ENCODE results near the gene HECTD4.

Gene HECTD4

GRCh38 chr12:112217647-112218046 lies 164.6 kb downstream of the HECTD4 start:
- TF ChIP-seq PKNOX1 (IDR thresholded peaks at IDR 0.05), result no peak
- no peak for TF ChIP-seq ELF4 (IDR thresholded peaks at IDR 0.05)
- TF ChIP-seq BHLHE40 (IDR thresholded peaks at IDR 0.05; ENCODE audit: borderline replicate concordance), result no peak
- TF ChIP-seq SUZ12 (IDR thresholded peaks at IDR 0.05), result no peak
- no peak for TF ChIP-seq FOXK2 (IDR thresholded peaks at IDR 0.05)
- TF ChIP-seq TARDBP (IDR thresholded peaks at IDR 0.05), result no peak
- TF ChIP-seq ARNT (IDR thresholded peaks at IDR 0.05), result no peak
- no peak for TF ChIP-seq CTBP1 (IDR thresholded peaks at IDR 0.05; ENCODE audit: borderline replicate concordance)
- no peak for TF ChIP-seq FOXM1 (IDR thresholded peaks at IDR 0.05; ENCODE audit: borderline replicate concordance)
- TF ChIP-seq LEF1 (IDR thresholded peaks at IDR 0.05; ENCODE audit: borderline replicate concordance), result no peak
- TF ChIP-seq HDGF (IDR thresholded peaks at IDR 0.05; ENCODE audit: borderline replicate concordance), result no peak
- TF ChIP-seq ZNF384 (IDR thresholded peaks at IDR 0.05), result no peak
- DNase-seq (ENCODE audit: extremely low spot score), result no peak
- POLR2A ChIA-PET, result no interaction called here
- CTCF ChIA-PET, result no interaction called here

GRCh38 chr12:112216223-112216622 lies 166.0 kb downstream of the HECTD4 start:
- no peak for DNase-seq (ENCODE audit: extremely low spot score)
- ChIA-PET POLR2A (no interaction called here), CTCF (no interaction called here)
- TF ChIP-seq L3MBTL2 (conservative IDR thresholded peaks at IDR 0.05), result no peak
- TF ChIP-seq FOXK2 (IDR thresholded peaks at IDR 0.05), result no peak
- TF ChIP-seq HDGF (IDR thresholded peaks at IDR 0.05; ENCODE audit: borderline replicate concordance), result no peak
- TF ChIP-seq ARNT (IDR thresholded peaks at IDR 0.05), result no peak
- no peak for TF ChIP-seq NFRKB (IDR thresholded peaks at IDR 0.05)

GRCh38 chr12:112214064-112214463 lies 168.2 kb downstream of the HECTD4 start:
- ChIA-PET POLR2A (no interaction called here), CTCF (no interaction called here)
- no peak for DNase-seq (ENCODE audit: extremely low spot score)
- no peak for TF ChIP-seq SP1 (IDR thresholded peaks at IDR 0.05)

- TF ChIP-seq FOXM1 (IDR thresholded peaks at IDR 0.05; ENCODE audit: borderline replicate concordance) (no peak), ARNT (IDR thresholded peaks at IDR 0.05) (no peak), ELF4 (IDR thresholded peaks at IDR 0.05) (no peak), CTBP1 (IDR thresholded peaks at IDR 0.05; ENCODE audit: borderline replicate concordance) (no peak), L3MBTL2 (conservative IDR thresholded peaks at IDR 0.05) (no peak), HDGF (IDR thresholded peaks at IDR 0.05; ENCODE audit: borderline replicate concordance) (no peak), LEF1 (IDR thresholded peaks at IDR 0.05; ENCODE audit: borderline replicate concordance) (no peak), FOXK2 (IDR thresholded peaks at IDR 0.05) (no peak), FOXA1 (IDR thresholded peaks at IDR 0.05) (no peak), ZNF384 (IDR thresholded peaks at IDR 0.05) (no peak), PKNOX1 (IDR thresholded peaks at IDR 0.05) (no peak), SUZ12 (IDR thresholded peaks at IDR 0.05) (no peak), SP1 (IDR thresholded peaks at IDR 0.05) (no peak), NFRKB (IDR thresholded peaks at IDR 0.05) (no peak), BHLHE40 (IDR thresholded peaks at IDR 0.05; ENCODE audit: borderline replicate concordance) (no peak), TARDBP (IDR thresholded peaks at IDR 0.05) (no peak)
- DNase-seq (ENCODE audit: extremely low spot score), result no peak
- CTCF ChIA-PET, result interaction anchor here (0.7 to 1.5 kb wide), 2 partner anchors 10 to 40 kb away, joined by 3 read pairs; no protein-coding TSS in a partner anchor
- POLR2A ChIA-PET, result no interaction called here
These were observed 173.8 kb downstream of the HECTD4 start for GRCh38 chr12:112208301-112208910.

- no peak for TF ChIP-seq FOXA1 (IDR thresholded peaks at IDR 0.05)
- no peak for TF ChIP-seq NFRKB (IDR thresholded peaks at IDR 0.05)
- no peak for TF ChIP-seq FOXM1 (IDR thresholded peaks at IDR 0.05; ENCODE audit: borderline replicate concordance)
- TF ChIP-seq ARNT (IDR thresholded peaks at IDR 0.05), result no peak
- no peak for TF ChIP-seq CTBP1 (IDR thresholded peaks at IDR 0.05; ENCODE audit: borderline replicate concordance)
- TF ChIP-seq L3MBTL2 (conservative IDR thresholded peaks at IDR 0.05), result no peak
- TF ChIP-seq SP1 (IDR thresholded peaks at IDR 0.05), result no peak
- CTCF ChIA-PET, result interaction anchor here (0.6 kb wide), 1 partner anchor 165 kb away, joined by 6 read pairs; no protein-coding TSS in a partner anchor
- POLR2A ChIA-PET, result no interaction called here
- DNase-seq (ENCODE audit: extremely low spot score), result no peak
These were observed 174.8 kb downstream of the HECTD4 start for GRCh38 chr12:112207397-112207924.

GRCh38 chr12:112206944-112207343 lies 175.3 kb downstream of the HECTD4 start:
- ChIA-PET CTCF (interaction anchor here (0.6 kb wide), 1 partner anchor 165 kb away, joined by 6 read pairs; no protein-coding TSS in a partner anchor), POLR2A (no interaction called here)
- no peak for DNase-seq (ENCODE audit: extremely low spot score)
- TF ChIP-seq FOXA1 (IDR thresholded peaks at IDR 0.05), result no peak
- TF ChIP-seq ZNF384 (IDR thresholded peaks at IDR 0.05), result no peak
- no peak for TF ChIP-seq LEF1 (IDR thresholded peaks at IDR 0.05; ENCODE audit: borderline replicate concordance)
- TF ChIP-seq NFRKB (IDR thresholded peaks at IDR 0.05), result no peak
- no peak for TF ChIP-seq FOXM1 (IDR thresholded peaks at IDR 0.05; ENCODE audit: borderline replicate concordance)
- no peak for TF ChIP-seq TARDBP (IDR thresholded peaks at IDR 0.05)
- no peak for TF ChIP-seq PKNOX1 (IDR thresholded peaks at IDR 0.05)
- TF ChIP-seq L3MBTL2 (conservative IDR thresholded peaks at IDR 0.05), result no peak
- TF ChIP-seq ELF4 (IDR thresholded peaks at IDR 0.05), result no peak
- no peak for TF ChIP-seq ARNT (IDR thresholded peaks at IDR 0.05)
- no peak for TF ChIP-seq HDGF (IDR thresholded peaks at IDR 0.05; ENCODE audit: borderline replicate concordance)
- no peak for TF ChIP-seq CTBP1 (IDR thresholded peaks at IDR 0.05; ENCODE audit: borderline replicate concordance)
- TF ChIP-seq BHLHE40 (IDR thresholded peaks at IDR 0.05; ENCODE audit: borderline replicate concordance), result no peak
- TF ChIP-seq FOXK2 (IDR thresholded peaks at IDR 0.05), result no peak
- TF ChIP-seq SUZ12 (IDR thresholded peaks at IDR 0.05), result no peak
- no peak for TF ChIP-seq SP1 (IDR thresholded peaks at IDR 0.05)

All from HEK293T (cell line).